Right atrium auricular region (tissue), 2 donors: ENCODE results near the gene ATXN10. TPM values are rescaled to one million over a fixed set of nuclear protein-coding genes. Genes with fewer than 3 reads are reported as not detected.

ENCODE experiments used
- DNase-seq: peaks from one replicate; pipeline ENCODE4 v3.0.0-alpha.2; 2019; ENCODE audit warnings: low spot score
- H3K27ac ChIP-seq, 2 donors: fragments of 200-600 bp; sonication (generic); 1 replicate in 1 of 2; 2 replicates in 1 of 2; pipeline ENCODE4 v1.5.1; 2016 to 2019
- H3K27me3 ChIP-seq, 2 donors: fragments of 200-600 bp; sonication (generic); one replicate each; pipeline versions ENCODE4 v1.5.1 to v1.6.0; 2017 to 2019
- H3K36me3 ChIP-seq: fragments of 200-600 bp; sonication (generic); one replicate; pipeline ENCODE4 v1.5.1; 2016
- H3K4me1 ChIP-seq, 2 donors: fragments of 200-600 bp; sonication (generic); one replicate each; pipeline versions ENCODE4 v1.5.1 to v1.6.0; 2017 to 2019
- H3K4me3 ChIP-seq, 2 donors: fragments of 200-600 bp; sonication (generic); 1 replicate in 1 of 2; 2 replicates in 1 of 2; pipeline ENCODE4 v1.5.1; 2017 to 2019; ENCODE audit warnings: mild to moderate bottlenecking in 1 of 2, moderate library complexity in 1 of 2
- H3K9me3 ChIP-seq, 2 donors: fragments of 200-600 bp; sonication (generic); one replicate each; pipeline ENCODE4 v1.5.1; 2019
- total RNA-seq, 2 donors: library from RNA; depleted of rRNA; stranded (reverse); fragments of >200 nt; gene quantifications; one replicate each; pipeline ENCODE4 v1.1.0, GENCODE V29; 2016
- TF ChIP-seq, protein P1 (sequence below), 2 donors: fragments of 200-600 bp; sonication (generic); IDR thresholded peaks; one replicate each; pipeline ENCODE4 v1.5.1; 2019; ENCODE audit warnings: antibody characterized with exemption in 2 of 2

ATXN10 gene
- total RNA-seq, 2 donors from 2014 or later: 85.3 to 88.5 TPM

GRCh38 chr22:45760682-45761081, 89.0 kb downstream of the ATXN10 start:
- Histone ChIP-seq H3K4me3 (no peak overlapping the region), H3K4me1 (peaks cover 0 to 15% of the 10 kb centered on the region in 2 donors), H3K9me3 (no peaks in the 10 kb centered on the region), H3K27me3 (no peaks in the 10 kb centered on the region), H3K27ac (no peak overlapping the region), H3K36me3 (no peaks in the 10 kb centered on the region)
- no peak for DNase-seq
- TF ChIP-seq, protein P1, sequence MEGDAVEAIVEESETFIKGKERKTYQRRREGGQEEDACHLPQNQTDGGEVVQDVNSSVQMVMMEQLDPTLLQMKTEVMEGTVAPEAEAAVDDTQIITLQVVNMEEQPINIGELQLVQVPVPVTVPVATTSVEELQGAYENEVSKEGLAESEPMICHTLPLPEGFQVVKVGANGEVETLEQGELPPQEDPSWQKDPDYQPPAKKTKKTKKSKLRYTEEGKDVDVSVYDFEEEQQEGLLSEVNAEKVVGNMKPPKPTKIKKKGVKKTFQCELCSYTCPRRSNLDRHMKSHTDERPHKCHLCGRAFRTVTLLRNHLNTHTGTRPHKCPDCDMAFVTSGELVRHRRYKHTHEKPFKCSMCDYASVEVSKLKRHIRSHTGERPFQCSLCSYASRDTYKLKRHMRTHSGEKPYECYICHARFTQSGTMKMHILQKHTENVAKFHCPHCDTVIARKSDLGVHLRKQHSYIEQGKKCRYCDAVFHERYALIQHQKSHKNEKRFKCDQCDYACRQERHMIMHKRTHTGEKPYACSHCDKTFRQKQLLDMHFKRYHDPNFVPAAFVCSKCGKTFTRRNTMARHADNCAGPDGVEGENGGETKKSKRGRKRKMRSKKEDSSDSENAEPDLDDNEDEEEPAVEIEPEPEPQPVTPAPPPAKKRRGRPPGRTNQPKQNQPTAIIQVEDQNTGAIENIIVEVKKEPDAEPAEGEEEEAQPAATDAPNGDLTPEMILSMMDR (IDR thresholded peaks at IDR 0.05): no peak

DNA sequence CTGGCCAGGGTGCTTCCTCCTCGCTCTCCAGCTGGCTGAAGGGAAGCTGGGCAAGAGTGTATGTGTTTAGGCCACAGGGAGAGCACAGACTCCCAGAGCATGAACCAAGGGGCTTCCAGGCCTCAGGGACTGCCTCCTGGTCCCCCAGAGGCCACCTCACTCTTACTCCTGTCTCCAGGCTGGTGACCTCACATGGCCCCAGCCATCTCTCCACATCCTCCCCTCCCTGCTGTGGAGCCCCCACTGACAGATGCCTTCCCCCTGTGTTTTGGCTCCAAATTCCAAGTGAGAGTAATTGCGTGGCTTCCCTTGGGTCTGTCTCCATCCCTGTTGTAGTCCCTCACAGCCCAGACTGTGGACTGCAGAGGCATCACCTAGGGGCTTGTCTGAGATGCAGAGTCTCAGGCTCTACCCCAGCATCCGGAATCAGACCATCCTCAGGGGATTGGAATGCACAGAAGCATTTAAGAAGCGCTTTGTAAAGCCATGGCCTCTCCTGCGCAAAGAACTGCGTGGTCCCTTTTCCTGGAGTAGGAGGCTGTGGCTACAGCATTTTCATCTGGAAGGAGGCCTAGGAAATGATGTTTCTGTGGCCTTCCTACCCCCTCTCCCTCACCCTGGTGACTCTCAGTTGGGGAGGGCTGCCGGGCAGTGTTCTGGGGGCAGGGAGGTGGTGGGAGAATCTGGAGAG, 91.1 kb downstream of the ATXN10 start:
- H3K36me3 ChIP-seq: no peaks in the 10 kb centered on the region
- no peaks in the 10 kb centered on the region for H3K27me3 ChIP-seq
- TF ChIP-seq, protein P1 (IDR thresholded peaks at IDR 0.05): no peak
- peaks cover 0 to 4% of the 10 kb centered on the region in 2 donors for H3K4me1 ChIP-seq
- H3K27ac ChIP-seq: no peak overlapping the region
- no peaks in the 10 kb centered on the region for H3K9me3 ChIP-seq
- DNase-seq: no peak
- H3K4me3 ChIP-seq: no peak overlapping the region

DNA sequence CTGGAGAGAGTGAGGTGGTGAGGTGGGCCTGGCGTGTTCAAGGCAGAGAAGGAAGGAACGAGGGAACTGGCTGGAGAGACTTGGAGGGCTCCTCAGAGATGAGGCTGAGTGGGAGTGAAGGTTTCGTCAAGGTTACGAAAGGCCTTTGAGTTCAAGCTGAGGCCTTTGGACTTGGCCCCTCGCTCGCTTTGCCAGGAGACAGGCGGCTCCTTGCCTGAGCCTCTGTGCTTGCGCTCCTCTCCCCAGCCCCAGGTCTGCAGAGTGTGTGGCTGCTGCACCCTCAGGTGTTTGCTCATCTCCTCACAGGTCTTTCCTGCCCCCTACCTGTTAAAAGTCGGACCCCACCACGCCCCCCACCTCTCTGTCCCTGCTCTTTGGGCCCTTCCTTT, 91.6 kb downstream of the ATXN10 start:
- TF ChIP-seq, protein P1 (IDR thresholded peaks at IDR 0.05): no peak
- Histone ChIP-seq H3K27ac (no peak overlapping the region), H3K36me3 (no peaks in the 10 kb centered on the region), H3K27me3 (no peaks in the 10 kb centered on the region), H3K4me3 (no peak overlapping the region), H3K4me1 (no peaks in the 10 kb centered on the region), H3K9me3 (no peaks in the 10 kb centered on the region)
- no peak for DNase-seq

DNA sequence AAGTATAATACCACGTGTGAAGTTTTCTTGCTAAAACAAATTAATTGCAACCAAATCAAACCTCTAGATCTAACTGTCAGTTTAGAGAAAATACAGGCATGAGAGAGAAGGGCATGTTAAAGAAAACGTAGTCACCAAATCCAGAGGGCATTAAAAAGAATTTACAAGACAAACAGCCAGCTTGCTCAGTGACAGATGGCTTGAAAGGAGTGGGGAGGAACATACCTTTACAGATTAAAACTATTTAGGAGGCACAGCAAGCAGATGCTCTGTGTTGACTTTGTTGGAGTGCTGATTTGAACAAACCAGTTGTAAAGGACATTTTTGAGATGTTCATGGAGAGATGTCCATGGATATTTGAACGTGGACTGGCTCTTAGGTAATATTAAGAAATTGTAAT, 96.9 kb downstream of the ATXN10 start:
- Histone ChIP-seq H3K4me3 (no peak overlapping the region), H3K36me3 (no peaks in the 10 kb centered on the region), H3K27me3 (no peaks in the 10 kb centered on the region), H3K4me1 (peaks cover 0 to 6% of the 10 kb centered on the region in 2 donors), H3K27ac (no peak overlapping the region), H3K9me3 (no peaks in the 10 kb centered on the region)
- no peak for DNase-seq
- TF ChIP-seq, protein P1 (IDR thresholded peaks at IDR 0.05): no peak

DNA sequence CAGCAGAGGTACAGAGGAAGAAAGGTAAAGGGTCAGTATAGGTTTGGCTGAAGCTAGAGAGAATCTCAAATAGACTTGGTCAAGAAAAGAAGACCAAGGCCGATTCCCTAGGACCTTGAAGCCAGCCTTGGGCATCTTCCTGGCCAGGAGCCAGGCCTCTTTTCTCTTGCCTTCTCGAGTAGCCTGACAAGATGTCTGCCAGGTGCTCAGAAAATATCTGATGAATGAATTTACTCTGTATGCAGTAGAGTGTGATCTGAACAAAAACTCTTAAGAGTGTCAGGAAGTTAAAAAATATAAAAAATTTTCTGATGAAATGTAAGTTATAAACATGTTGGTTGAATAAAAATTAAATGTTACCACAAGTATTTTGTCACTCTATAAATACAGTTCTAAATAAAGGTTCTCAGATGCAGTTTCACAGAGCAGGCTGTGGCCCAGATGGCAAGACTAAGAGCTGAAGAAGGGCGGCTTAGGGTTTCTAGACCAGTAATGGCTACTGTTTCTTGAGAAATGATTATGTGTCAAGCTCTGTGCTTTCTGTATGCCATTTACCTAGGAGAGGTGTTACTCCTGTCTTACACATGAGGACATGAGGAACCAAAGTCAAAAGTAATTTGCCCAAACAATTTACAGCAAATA, 98.1 kb downstream of the ATXN10 start:
- TF ChIP-seq, protein P1 (IDR thresholded peaks at IDR 0.05): no peak
- no peaks in the 10 kb centered on the region for H3K9me3 ChIP-seq
- H3K4me3 ChIP-seq: no peak overlapping the region
- no peaks in the 10 kb centered on the region for H3K27me3 ChIP-seq
- no peak overlapping the region for H3K27ac ChIP-seq
- H3K36me3 ChIP-seq: no peaks in the 10 kb centered on the region
- H3K4me1 ChIP-seq: peaks cover 0 to 6% of the 10 kb centered on the region in 2 donors
- DNase-seq: no peak
